HepG2 (cell line): ENCODE measurements around the gene PSMD12. TPM values are rescaled to one million over a fixed set of nuclear protein-coding genes. Genes with fewer than 3 reads are reported as not detected.
A peak's percentile ranks its signal among the peaks of the same experiment; 100 is the strongest.

Experiments used
- ARID3A ChIP-seq: IDR thresholded peaks from 2 replicates; pipeline ENCODE4 v1.6.1; 2012; ENCODE audit warnings: low read depth, low read length, improper control_type of control experiment
- BRD4 ChIP-seq: sonication (generic); formaldehyde crosslinking; IDR thresholded peaks from 2 replicates; pipeline ENCODE4 v1.4.0; 2020; ENCODE audit warnings: missing genetic modification reagents
- FOXP1 ChIP-seq, 2 experiments: fragments of 450-650 bp in 1 of 2; IDR thresholded peaks; 2 replicates each; pipeline ENCODE4 v1.6.1; 2017 to 2018; ENCODE audit warnings: antibody characterized with exemption in 1 of 2
- HDAC6 ChIP-seq: fragments of 200-600 bp; sonication (generic); IDR thresholded peaks from 2 replicates; pipeline ENCODE4 v1.7.0; 2017; ENCODE audit warnings: mild to moderate bottlenecking, antibody characterized with exemption, low read length, low read depth
- HMG20A ChIP-seq: IDR thresholded peaks from 2 replicates; pipeline ENCODE4 v1.6.1; 2016; ENCODE audit warnings: borderline replicate concordance
- HNRNPUL1 ChIP-seq: fragments of 200-400 bp; formaldehyde crosslinking; IDR thresholded peaks from 2 replicates; pipeline ENCODE4 v1.6.1; 2017; ENCODE audit warnings: low read depth, mild to moderate bottlenecking, low read length, moderate library complexity
- IKZF1 ChIP-seq: fragments of 450-650 bp; IDR thresholded peaks from 2 replicates; pipeline ENCODE4 v1.7.1; 2016
- MZF1 ChIP-seq: sonication (generic); formaldehyde crosslinking; IDR thresholded peaks from 2 replicates; pipeline ENCODE4 v1.8.1; 2023; ENCODE audit warnings: mild to moderate bottlenecking, missing genetic modification reagents, borderline replicate concordance
- NFAT5 ChIP-seq: sonication (generic); formaldehyde crosslinking; IDR thresholded peaks from 2 replicates; pipeline ENCODE4 v1.4.0; 2020; ENCODE audit warnings: missing genetic modification reagents
- SMC3 ChIP-seq: IDR thresholded peaks from 2 replicates; pipeline ENCODE4 v1.6.1; 2011; ENCODE audit warnings: low read length, improper control_type of control experiment
- ZNF280D ChIP-seq: sonication (generic); formaldehyde crosslinking; IDR thresholded peaks from 2 replicates; pipeline ENCODE4 v1.5.1; 2020; ENCODE audit warnings: mild to moderate bottlenecking, missing genetic modification reagents
- ZNF326 ChIP-seq: sonication (generic); formaldehyde crosslinking; IDR thresholded peaks from 2 replicates; pipeline ENCODE4 v1.4.0; 2020; ENCODE audit warnings: missing genetic modification reagents, borderline replicate concordance
- ZNF335 ChIP-seq: sonication (generic); formaldehyde crosslinking; IDR thresholded peaks from 2 replicates; pipeline ENCODE4 v1.4.0; 2020; ENCODE audit warnings: missing genetic modification reagents
- ZNF629 ChIP-seq: sonication (generic); formaldehyde crosslinking; conservative IDR thresholded peaks from 2 replicates; pipeline ENCODE4 v1.5.0; 2020; ENCODE audit warnings: missing genetic modification reagents
- ZNF710 ChIP-seq: sonication (generic); formaldehyde crosslinking; IDR thresholded peaks from 2 replicates; pipeline ENCODE4 v1.5.0; 2020; ENCODE audit warnings: mild to moderate bottlenecking, missing genetic modification reagents, borderline replicate concordance
- ZNF713 ChIP-seq: sonication (generic); formaldehyde crosslinking; IDR thresholded peaks from 2 replicates; pipeline ENCODE4 v1.4.0; 2020; ENCODE audit warnings: mild to moderate bottlenecking, missing genetic modification reagents
- ZNF788 ChIP-seq: sonication (generic); formaldehyde crosslinking; IDR thresholded peaks from 2 replicates; pipeline ENCODE4 v1.5.0; 2020; ENCODE audit warnings: mild to moderate bottlenecking, missing genetic modification reagents, borderline replicate concordance
- ZSCAN31 ChIP-seq: sonication (generic); formaldehyde crosslinking; IDR thresholded peaks from 2 replicates; pipeline ENCODE4 v1.5.0; 2020; ENCODE audit warnings: low read depth, mild to moderate bottlenecking, missing genetic modification reagents
- polyA plus RNA-seq, 8 experiments: library from polyadenylated mRNA; depleted of rRNA in 3 of 8; stranded (reverse) in 7 of 8; unstranded in 1 of 8; fragments of >200 nt; fragmentation: Illumina TruSeq in 4 of 8; extraction: Trizol in 4 of 8; gene quantifications; 2 replicates each; pipeline versions ENCODE4 v1.2.1 to v1.2.3, GENCODE V29; 2011 to 2016; ENCODE audit warnings: low read depth in 4 of 8, missing spikeins in 1 of 8, mixed read lengths in 1 of 8; ENCODE audit not compliant: insufficient read depth in 1 of 8
- total RNA-seq, 5 experiments: library from RNA; depleted of rRNA; stranded (reverse); fragments of >200 nt; fragmentation: Illumina TruSeq; extraction: Trizol; gene quantifications; 2 replicates each; pipeline ENCODE4 v1.2.3, GENCODE V29; 2016; ENCODE audit warnings: low read depth in 1 of 5

PSMD12 gene
- total and polyA plus RNA-seq, 2 of the 13 experiments (the other 11 are each of a cell fraction or from before 2014, with no cell fraction given), result 27.4 to 71.7 TPM

GRCh38 chr17:67376737-67377487 lies 10.5 kb upstream of the PSMD12 start, which contains the start of gene PITPNC1 (continued):
- TF ChIP-seq IKZF1, result no peak
- TF ChIP-seq ZNF326, result no peak
- no peak for TF ChIP-seq ZNF713
- no peak for TF ChIP-seq HNRNPUL1
- peak; percentile 83; the same call in 1 of the 2 replicates for TF ChIP-seq ZNF788 (CRISPR knock-in tag)
- no peak for TF ChIP-seq SMC3
- no peak for TF ChIP-seq MZF1 (CRISPR knock-in tag)
- TF ChIP-seq ZNF280D, result no peak
- TF ChIP-seq ARID3A, result no peak
- no peak for TF ChIP-seq NFAT5
- TF ChIP-seq ZNF710 (CRISPR knock-in tag), result no peak
- TF ChIP-seq ZNF629 (CRISPR knock-in tag), result no peak
- peak; percentile 64; the same call in 1 of the 2 replicates for TF ChIP-seq ZNF335
- TF ChIP-seq HMG20A (CRISPR knock-in tag), result no peak
- peak; percentile 61; the same call in 1 of the 2 replicates for TF ChIP-seq ZSCAN31 (CRISPR knock-in tag)
- peak; percentile 46; the same call in 1 of the 2 replicates for TF ChIP-seq BRD4
- no peak for TF ChIP-seq FOXP1 (IDR thresholded peaks at IDR 0.05)
- no peak for TF ChIP-seq FOXP1 (CRISPR knock-in tag; IDR thresholded peaks at IDR 0.05)
- TF ChIP-seq HDAC6, result no peak
